SH-SY5Y (cell line): ENCODE measurements around the gene DOCK9.

Experiments used
- GATA2 ChIP-seq: IDR thresholded peaks from 2 replicates; pipeline ENCODE4 v1.6.1; 2011; ENCODE audit warnings: mild to moderate bottlenecking, low read depth, low read length
- GATA3 ChIP-seq: IDR thresholded peaks from 2 replicates; pipeline ENCODE4 v1.6.1; 2011; ENCODE audit warnings: low read depth, mild to moderate bottlenecking, low read length, moderate library complexity

Gene DOCK9

GRCh38 chr13:98821372-98822224, 156.3 kb downstream of the DOCK9 start:
- TF ChIP-seq GATA3 (no peak), GATA2 (peak; percentile 59)

GRCh38 chr13:98820744-98821371, 157.0 kb downstream of the DOCK9 start:
- TF ChIP-seq GATA2 (no peak), GATA3 (no peak)

GRCh38 chr13:98820300-98820699, 157.6 kb downstream of the DOCK9 start:
- TF ChIP-seq GATA3 (no peak), GATA2 (no peak)

- TF ChIP-seq GATA3 (no peak), GATA2 (no peak)
These were observed 158.4 kb downstream of the DOCK9 start for GRCh38 chr13:98819382-98820010.

- TF ChIP-seq GATA2 (no peak), GATA3 (no peak)
These were observed 161.5 kb downstream of the DOCK9 start for GRCh38 chr13:98816406-98816805.

- TF ChIP-seq GATA3: no peak
- no peak for TF ChIP-seq GATA2
These were observed 163.9 kb downstream of the DOCK9 start for GRCh38 chr13:98813993-98814392.

GRCh38 chr13:98810746-98811145, 167.1 kb downstream of the DOCK9 start:
- TF ChIP-seq GATA3 (no peak), GATA2 (no peak)

- TF ChIP-seq GATA2: no peak
- TF ChIP-seq GATA3: no peak
These were observed 168.5 kb downstream of the DOCK9 start for GRCh38 chr13:98809345-98809777.

- TF ChIP-seq GATA3 (no peak), GATA2 (no peak)
These were observed 170.1 kb downstream of the DOCK9 start for GRCh38 chr13:98807774-98808173.

GRCh38 chr13:98804336-98804855, 173.5 kb downstream of the DOCK9 start:
- no peak for TF ChIP-seq GATA3
- TF ChIP-seq GATA2: no peak

GRCh38 chr13:98803921-98804320, 173.9 kb downstream of the DOCK9 start:
- TF ChIP-seq GATA3 (no peak), GATA2 (no peak)

GRCh38 chr13:98803111-98803561, 174.7 kb downstream of the DOCK9 start:
- TF ChIP-seq GATA2: no peak
- TF ChIP-seq GATA3: no peak

GRCh38 chr13:98802559-98802958, 175.3 kb downstream of the DOCK9 start:
- no peak for TF ChIP-seq GATA2
- TF ChIP-seq GATA3: no peak
